ENCODE results near the gene AP3S2.

DNA sequence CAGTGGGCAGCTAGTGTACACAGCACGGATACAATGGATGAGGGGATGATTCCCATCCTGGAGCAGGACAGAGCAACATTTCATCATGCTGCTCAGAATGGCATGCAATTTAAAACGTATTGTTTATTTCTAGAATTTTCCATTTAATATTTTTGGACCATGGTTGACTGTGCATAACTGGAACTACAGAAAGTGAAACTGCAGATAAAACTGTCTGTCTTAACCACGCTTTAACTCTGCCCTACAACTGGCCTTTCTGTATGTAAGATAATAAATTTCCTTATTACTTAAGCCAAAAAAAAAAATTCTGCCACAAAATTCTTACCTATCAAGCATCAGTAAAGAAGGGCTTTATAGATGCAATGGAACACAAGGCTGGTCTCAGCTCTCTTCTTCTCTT lies 33.4 kb downstream of the AP3S2 start:
- TF ChIP-seq, protein P1, sequence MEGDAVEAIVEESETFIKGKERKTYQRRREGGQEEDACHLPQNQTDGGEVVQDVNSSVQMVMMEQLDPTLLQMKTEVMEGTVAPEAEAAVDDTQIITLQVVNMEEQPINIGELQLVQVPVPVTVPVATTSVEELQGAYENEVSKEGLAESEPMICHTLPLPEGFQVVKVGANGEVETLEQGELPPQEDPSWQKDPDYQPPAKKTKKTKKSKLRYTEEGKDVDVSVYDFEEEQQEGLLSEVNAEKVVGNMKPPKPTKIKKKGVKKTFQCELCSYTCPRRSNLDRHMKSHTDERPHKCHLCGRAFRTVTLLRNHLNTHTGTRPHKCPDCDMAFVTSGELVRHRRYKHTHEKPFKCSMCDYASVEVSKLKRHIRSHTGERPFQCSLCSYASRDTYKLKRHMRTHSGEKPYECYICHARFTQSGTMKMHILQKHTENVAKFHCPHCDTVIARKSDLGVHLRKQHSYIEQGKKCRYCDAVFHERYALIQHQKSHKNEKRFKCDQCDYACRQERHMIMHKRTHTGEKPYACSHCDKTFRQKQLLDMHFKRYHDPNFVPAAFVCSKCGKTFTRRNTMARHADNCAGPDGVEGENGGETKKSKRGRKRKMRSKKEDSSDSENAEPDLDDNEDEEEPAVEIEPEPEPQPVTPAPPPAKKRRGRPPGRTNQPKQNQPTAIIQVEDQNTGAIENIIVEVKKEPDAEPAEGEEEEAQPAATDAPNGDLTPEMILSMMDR (IDR thresholded peaks at IDR 0.05) = no peak
- no peak for TF ChIP-seq EP300 (IDR thresholded peaks at IDR 0.05)
